HG03565 (cell line): ENCODE results near the gene TNFRSF21.
"Not testable (repeated sequence)": the region's sequence is repeated elsewhere in the genome, so short reads cannot be mapped to it uniquely, and the experiment has no call there.

Source experiments
- ATAC-seq: cut with Tn5 transposase; IDR thresholded peaks from one replicate; pipeline ENCODE4 v1.9.1; 2021; ENCODE audit warnings: mild to moderate bottlenecking, moderate library complexity; ENCODE audit not compliant: unreplicated experiment

TNFRSF21 gene

GRCh38 chr6:47323887-47324286 lies 14.2 kb upstream of the TNFRSF21 start:
- no peak for ATAC-seq

GRCh38 chr6:47323321-47323720 lies 13.6 kb upstream of the TNFRSF21 start:
- ATAC-seq = no peak

DNA sequence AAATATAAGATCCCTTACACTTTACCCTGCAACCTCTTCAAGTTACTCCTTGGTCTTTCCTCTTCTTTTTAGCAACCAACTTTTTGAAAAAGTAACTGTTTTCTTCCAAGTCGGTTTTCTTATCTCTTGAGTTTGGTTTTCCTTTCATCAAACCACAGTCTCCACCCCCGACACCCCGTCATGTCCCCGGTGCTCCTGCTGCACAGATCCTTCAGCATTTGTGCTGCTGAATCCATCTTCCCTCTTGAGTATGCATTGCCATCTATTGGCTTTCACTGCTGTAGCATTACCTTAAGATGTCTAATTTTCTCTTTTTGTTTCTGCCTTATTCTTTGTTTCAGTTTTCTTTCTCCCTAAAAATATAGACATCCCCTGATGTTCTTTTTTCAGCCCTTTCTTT lies 11.9 kb upstream of the TNFRSF21 start:
- ATAC-seq = no peak

DNA sequence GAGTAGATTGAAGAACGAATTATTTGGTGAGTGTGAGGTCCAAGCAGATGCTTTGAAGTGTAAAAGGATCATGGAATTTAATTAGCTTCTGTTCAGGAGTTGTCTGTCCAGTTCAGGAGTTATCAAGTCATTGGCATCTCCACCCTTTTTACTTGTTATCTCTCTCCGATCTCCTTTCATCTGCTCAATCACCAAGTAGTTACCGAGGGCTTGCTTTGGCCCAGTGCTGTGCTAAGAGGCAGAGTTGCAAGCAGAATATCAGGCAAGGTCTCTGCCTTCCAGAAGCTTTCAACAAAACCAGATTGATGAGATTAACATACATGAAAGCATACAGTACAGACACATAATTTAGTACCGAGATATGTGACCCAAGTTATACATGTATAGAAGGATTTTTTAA lies 10.2 kb upstream of the TNFRSF21 start:
- ATAC-seq = no peak

GRCh38 chr6:47319382-47319781 lies 9.7 kb upstream of the TNFRSF21 start:
- no peak for ATAC-seq

DNA sequence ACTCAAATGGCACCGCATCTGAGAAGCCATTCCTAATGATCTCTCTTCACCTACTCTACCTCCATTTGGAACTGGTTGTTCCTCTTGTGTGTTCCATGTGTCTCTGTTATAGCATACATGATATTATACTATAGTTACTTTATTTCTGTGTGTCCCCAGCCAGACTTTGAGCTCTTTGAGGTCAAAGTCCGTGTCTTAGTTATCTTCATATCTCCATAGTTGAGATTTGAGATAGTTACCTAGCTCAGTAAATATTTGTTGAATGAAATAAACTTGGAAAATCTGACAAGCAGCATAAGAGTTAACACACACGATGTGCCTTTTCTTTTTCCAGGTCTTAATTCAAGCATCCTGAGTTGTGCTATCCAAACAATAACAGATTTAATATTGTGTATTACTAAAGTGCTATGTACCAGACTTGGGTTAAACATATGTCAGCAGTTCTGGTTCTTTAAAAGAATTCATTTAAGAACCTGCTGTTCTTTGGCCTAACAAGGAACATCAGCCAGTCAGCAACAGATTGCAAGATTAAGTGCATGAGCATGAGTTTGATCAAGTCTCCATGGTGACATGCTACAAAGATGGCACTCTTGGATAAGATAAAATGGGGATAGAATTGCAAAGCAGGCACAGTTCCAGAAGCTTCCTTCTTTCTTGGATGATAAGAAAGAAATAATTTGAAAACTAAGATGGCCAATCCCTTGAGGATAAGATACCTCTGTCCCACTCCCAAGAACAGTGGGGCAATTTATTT lies 8.7 kb upstream of the TNFRSF21 start:
- no peak for ATAC-seq

DNA sequence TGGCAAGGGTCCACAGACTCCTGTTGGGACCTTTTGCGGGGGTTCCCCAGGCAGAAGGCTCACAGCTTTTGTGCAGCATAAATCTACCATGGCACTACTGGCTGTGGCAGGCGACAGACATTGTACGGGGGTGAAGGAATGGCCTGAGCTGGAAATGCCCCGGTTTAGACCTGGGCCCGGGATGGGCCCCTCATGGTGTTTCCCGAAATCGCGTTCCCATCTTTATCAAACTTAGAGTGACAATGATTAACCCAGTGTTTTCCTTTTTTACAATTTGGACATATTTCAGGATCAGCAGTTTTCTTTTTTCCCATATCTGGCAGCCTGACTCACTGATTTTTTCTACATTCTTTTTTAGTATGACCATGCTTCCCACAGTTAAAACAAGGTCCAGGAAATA lies 5.5 kb upstream of the TNFRSF21 start:
- not testable (repeated sequence) for ATAC-seq

DNA sequence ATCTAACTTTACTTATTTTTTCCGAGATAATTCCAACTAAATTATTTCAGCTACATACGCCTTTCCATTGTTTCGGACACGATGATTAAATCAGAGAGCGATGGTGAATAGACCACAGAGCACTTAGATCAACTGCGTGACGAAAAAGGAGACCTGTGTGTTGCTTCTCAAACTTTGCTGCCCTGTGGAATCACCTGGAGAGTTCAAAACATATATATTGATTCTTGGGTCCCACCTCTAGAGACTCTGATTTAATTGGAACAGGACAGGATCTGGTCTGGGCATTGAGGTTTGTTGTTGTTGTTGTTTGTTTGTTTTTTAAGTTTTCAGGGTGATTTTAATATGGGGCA lies 401 bp upstream of the TNFRSF21 start:
- no peak for ATAC-seq

- ATAC-seq = no peak
Observed at GRCh38 chr6:47308552-47309290, 984 bp downstream of the TNFRSF21 start.

DNA sequence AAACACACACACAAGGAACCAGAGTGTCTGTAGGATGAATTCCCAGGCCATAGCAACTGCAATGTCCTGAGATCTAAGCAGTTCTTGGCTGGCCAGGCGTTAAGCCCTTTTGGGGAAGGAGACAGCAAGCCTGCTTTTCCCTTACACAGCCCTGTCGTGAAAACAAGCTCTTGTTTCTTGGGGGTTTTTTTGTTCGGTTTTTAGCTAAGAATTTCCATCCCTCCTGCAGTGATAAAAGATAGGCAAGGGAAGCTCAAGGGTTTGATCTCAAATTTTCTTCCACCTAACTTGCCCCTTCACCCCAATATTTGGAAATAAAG lies 1.5 kb downstream of the TNFRSF21 start:
- ATAC-seq = no peak

- no peak for ATAC-seq
Observed at GRCh38 chr6:47307362-47308197, 2.1 kb downstream of the TNFRSF21 start.

DNA sequence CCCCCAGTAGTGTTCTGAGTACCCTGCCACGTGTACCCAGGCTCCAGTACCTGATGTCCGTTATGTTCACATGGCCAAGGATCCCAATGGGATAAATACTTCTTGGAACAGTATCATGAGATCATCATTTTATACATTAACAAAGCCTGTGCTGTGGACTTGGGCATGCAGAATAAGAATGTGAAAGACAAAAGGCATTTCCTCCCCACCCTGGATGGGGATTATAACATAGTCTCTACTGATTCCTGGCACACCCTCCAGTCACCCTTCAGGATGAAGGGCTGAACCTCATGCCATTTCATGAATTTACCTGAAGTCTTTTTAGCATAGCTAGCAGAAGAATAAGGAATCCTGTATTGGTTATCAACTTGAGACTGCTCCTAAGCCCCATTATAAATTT lies 2.8 kb downstream of the TNFRSF21 start:
- ATAC-seq = no peak

DNA sequence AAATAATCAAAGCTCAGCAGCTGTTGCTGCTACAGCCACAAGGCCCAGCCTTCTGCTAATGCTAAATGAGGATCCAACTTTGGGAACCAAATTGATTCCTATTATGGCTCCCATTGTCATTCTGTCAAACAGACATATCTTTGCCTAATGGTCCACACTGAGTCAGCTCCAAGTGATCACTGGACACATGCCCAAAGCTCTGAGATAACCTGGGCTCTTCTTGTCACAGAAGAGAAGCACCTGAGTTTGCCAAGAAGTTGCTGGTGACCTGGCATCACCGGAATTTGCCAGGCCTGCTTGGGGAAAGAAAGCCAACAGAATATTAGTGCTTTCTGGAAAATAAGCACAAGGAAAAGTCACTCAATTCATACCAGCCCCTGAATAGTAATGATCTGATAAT lies 5.8 kb downstream of the TNFRSF21 start:
- ATAC-seq = no peak

- no peak for ATAC-seq
Observed at GRCh38 chr6:47303342-47303741, 6.4 kb downstream of the TNFRSF21 start.

GRCh38 chr6:47302043-47302442 lies 7.7 kb downstream of the TNFRSF21 start:
- ATAC-seq = no peak

DNA sequence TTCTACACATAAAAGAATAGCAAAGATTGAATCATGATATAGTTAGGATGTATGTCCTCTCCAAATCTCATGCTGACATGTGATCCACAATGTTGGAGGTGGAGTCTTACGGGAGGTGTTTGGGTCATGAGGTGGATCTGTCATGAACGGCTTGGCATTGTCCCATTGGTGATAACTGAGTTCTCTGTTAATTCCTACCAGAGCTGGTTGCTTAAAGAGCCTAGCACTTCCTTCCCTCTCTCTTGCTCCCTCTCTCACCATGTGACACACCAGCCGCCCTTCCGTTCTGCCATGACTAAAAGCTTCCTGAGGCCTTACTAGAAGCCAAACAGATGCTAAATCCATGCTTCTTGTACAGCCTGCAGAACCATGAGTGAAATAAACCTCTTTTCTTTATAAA lies 8.3 kb downstream of the TNFRSF21 start:
- no peak for ATAC-seq

DNA sequence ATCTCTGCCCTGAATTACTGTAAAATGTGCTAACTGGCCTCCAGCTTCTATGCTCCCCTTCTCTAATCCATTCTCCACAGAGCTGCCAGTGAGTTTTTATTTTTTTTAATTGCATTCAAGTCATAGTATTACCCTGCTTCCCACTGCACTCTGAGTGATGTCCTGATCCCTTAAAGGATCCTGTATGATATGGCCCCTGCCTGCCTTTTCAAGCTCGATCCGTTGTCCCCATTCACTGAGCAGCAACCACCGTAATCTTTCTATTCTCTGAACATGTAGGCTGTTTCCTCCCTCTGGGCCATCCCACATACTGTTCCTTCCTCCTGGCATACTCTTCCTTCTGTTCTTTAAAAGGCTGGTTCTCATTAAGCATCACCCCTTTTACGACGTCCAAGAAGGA lies 9.3 kb downstream of the TNFRSF21 start:
- ATAC-seq = no peak

DNA sequence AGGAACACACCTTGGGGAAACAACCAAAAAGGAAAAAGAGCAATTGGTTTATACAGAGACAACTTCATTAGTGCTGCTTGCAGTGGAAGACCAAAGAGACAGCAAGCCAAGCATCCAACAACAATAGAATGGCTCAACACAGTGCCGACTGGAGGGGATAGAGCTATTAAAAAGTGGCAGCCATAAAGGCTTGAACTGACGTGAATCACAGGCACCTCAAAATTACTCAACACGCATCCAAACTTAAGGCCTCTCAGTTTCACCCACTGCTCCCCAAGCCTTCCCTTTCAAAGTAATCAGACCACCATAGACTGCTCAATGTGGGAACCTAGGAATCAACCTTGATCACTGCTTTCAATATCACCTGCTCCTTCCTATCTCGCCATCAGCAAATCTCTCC lies 9.7 kb downstream of the TNFRSF21 start:
- no peak for ATAC-seq

DNA sequence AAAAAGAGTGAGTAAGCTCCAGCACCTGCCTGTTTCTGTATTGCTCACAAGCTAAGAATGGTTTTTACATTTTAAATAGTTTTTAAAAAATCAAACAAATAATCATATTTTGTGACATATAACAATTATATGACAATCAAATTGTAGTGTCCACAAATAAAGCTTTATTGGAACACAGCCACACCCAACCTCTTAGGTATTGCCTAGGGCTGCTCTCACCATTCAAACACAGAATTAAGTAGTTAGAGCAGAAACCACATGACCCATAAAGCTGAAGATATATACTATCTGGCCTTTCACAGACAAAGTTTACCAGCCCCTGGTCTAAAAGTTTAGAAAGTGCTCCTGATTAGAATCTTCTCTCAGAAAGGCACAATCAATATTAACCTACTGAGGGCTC lies 11.2 kb downstream of the TNFRSF21 start:
- ATAC-seq = no peak

- ATAC-seq = no peak
Observed at GRCh38 chr6:47294990-47295389, 14.7 kb downstream of the TNFRSF21 start.

DNA sequence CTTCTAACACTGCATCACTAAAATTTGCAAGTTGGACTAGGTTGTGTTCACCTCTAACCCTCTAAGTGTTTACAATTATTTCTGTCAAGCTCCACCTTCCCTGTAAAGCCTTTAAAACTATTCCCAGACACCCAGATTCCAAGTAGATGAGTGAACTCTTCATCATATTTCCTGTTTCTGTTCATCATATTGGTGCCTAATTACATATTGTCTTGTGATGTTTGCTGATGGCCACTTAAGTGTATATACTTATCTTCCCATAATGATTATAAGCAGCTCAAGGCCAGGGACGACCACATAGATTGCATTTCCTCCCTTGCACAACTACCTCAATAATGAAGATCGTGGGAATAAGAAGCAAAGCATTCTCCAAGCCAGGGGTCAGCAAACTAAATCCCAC lies 16.8 kb downstream of the TNFRSF21 start:
- no peak for ATAC-seq

DNA sequence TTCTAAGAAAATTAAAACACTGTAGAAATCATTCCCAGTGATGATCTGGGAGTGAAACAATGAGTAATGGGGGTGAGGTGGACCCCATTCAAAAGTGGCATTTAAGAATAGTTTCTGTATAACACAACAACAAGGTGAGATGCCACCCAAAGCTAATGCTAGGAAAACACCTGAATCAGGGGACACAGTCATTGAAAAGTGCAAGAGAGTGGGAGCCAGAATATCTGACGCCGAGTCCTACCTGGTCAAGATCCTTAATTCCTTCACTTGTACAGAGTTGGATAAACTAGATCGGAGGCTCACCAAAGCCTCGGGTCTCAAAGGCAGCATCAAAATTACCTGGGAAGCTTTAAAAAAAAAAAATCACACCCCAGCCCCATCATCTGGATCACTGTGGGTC lies 17.7 kb downstream of the TNFRSF21 start:
- ATAC-seq = no peak
